MM.1S (cell line): ENCODE results near the gene ADAM10.

Experiments used
- CTCF ChIP-seq: fragments of 300-600 bp; sonication (generic); IDR thresholded peaks from 2 replicates; pipeline ENCODE4 v1.5.1; 2016; ENCODE audit warnings: antibody characterized with exemption, low read length, mixed read lengths
- EZH2 ChIP-seq: fragments of 300-600 bp; sonication (generic); optimal IDR thresholded peaks from 2 replicates; pipeline ENCODE3; 2017; ENCODE audit warnings: low read depth, mild to moderate bottlenecking, antibody characterized with exemption, low read length, mixed read lengths

GRCh38 chr15:58773024-58773423, 23.5 kb upstream of the ADAM10 start:
- TF ChIP-seq CTCF (no peak), EZH2 (no peak)
